Left kidney (tissue), 8 donors: ENCODE data around the gene PTTG1. TPM values are rescaled to one million over a fixed set of nuclear protein-coding genes. Genes with fewer than 3 reads are reported as not detected.
A peak's percentile ranks its signal among the peaks of the same experiment; 100 is the strongest.

ENCODE experiments used
- DNase-seq: peaks from one replicate; pipeline ENCODE4 v3.0.0-alpha.2; 2013
- long read RNA-seq, 8 donors: transcript quantifications; one replicate each; lab custom pipeline, GENCODE V29; 2026
- polyA plus RNA-seq: library from polyadenylated mRNA; unstranded; fragments of 120-200 nt; gene quantifications from one replicate; pipeline ENCODE4 v1.2.1, GENCODE V29; 2013; ENCODE audit not compliant: insufficient read length

The PTTG1 gene
- 87.8 TPM for polyA plus RNA-seq
- long read RNA-seq, donor 1, transcript PTTG1-201 (6 exons, 753 nt), result major isoform, 50 of 139 reads
- long read RNA-seq, donor 1, transcript PTTG1-202 (5 exons, 1,070 nt), result minor isoform, 30 of 139 reads
- long read RNA-seq, donor 1, partial matches to known transcripts, result 55 of 139 reads
- long read RNA-seq, donor 1, other reads (novel, unspliced or antisense), result 0 of 139 reads
- long read RNA-seq, donor 2, transcript PTTG1-201 (6 exons, 753 nt), result major isoform, 40 of 120 reads
- long read RNA-seq, donor 2, transcript PTTG1-202 (5 exons, 1,070 nt), result minor isoform, 14 of 120 reads
- long read RNA-seq, donor 2, partial matches to known transcripts, result 59 of 120 reads
- long read RNA-seq, donor 2, other reads (novel, unspliced or antisense), result 0 of 120 reads
- long read RNA-seq, donor 3, transcript PTTG1-202 (5 exons, 1,070 nt), result minor isoform, 16 of 132 reads
- long read RNA-seq, donor 3, transcript PTTG1-201 (6 exons, 753 nt), result major isoform, 47 of 132 reads
- long read RNA-seq, donor 3, partial matches to known transcripts, result 62 of 132 reads
- long read RNA-seq, donor 3, other reads (novel, unspliced or antisense), result 0 of 132 reads
- long read RNA-seq, donor 4, transcript PTTG1-201 (6 exons, 753 nt), result major isoform, 10 of 19 reads
- long read RNA-seq, donor 4, partial matches to known transcripts, result 5 of 19 reads
- long read RNA-seq, donor 4, other reads (novel, unspliced or antisense), result 0 of 19 reads
- long read RNA-seq, donor 5, transcript PTTG1-205 (6 exons, 895 nt), result minor isoform, 5 of 298 reads
- long read RNA-seq, donor 5, transcript PTTG1-202 (5 exons, 1,070 nt), result minor isoform, 46 of 298 reads
- long read RNA-seq, donor 5, transcript PTTG1-201 (6 exons, 753 nt), result major isoform, 103 of 298 reads
- long read RNA-seq, donor 5, partial matches to known transcripts, result 141 of 298 reads
- long read RNA-seq, donor 5, other reads (novel, unspliced or antisense), result 0 of 298 reads
- long read RNA-seq, donor 6, transcript PTTG1-202 (5 exons, 1,070 nt), result minor isoform, 28 of 211 reads
- long read RNA-seq, donor 6, transcript PTTG1-207 (3 exons, 434 nt), result minor isoform, 7 of 211 reads
- long read RNA-seq, donor 6, transcript PTTG1-201 (6 exons, 753 nt), result major isoform, 74 of 211 reads
- long read RNA-seq, donor 6, transcript PTTG1-205 (6 exons, 895 nt), result minor isoform, 6 of 211 reads
- long read RNA-seq, donor 6, partial matches to known transcripts, result 95 of 211 reads
- long read RNA-seq, donor 6, other reads (novel, unspliced or antisense), result 0 of 211 reads
- long read RNA-seq, donor 7, transcript PTTG1-202 (5 exons, 1,070 nt), result minor isoform, 25 of 174 reads
- long read RNA-seq, donor 7, transcript PTTG1-201 (6 exons, 753 nt), result major isoform, 69 of 174 reads
- long read RNA-seq, donor 7, transcript PTTG1-207 (3 exons, 434 nt), result minor isoform, 5 of 174 reads
- long read RNA-seq, donor 7, partial matches to known transcripts, result 69 of 174 reads
- long read RNA-seq, donor 7, other reads (novel, unspliced or antisense), result 0 of 174 reads
- long read RNA-seq, donor 8, transcript PTTG1-201 (6 exons, 753 nt), result major isoform, 14 of 51 reads
- long read RNA-seq, donor 8, transcript PTTG1-202 (5 exons, 1,070 nt), result minor isoform, 10 of 51 reads
- long read RNA-seq, donor 8, partial matches to known transcripts, result 25 of 51 reads
- long read RNA-seq, donor 8, other reads (novel, unspliced or antisense), result 0 of 51 reads

- peak; percentile 98 for DNase-seq
These were observed at the start of gene PTTG1 for GRCh38 chr5:160421625-160422258. TSS of gene PTTG1 (plus strand) at chr5:160421855. CDS start at chr5:160422313, 458 bp downstream.

- DNase-seq, result no peak
These were observed 46.5 kb upstream of the PTTG1 start for GRCh38 chr5:160375166-160375565.

- DNase-seq, result no peak
These were observed 46.0 kb upstream of the PTTG1 start for GRCh38 chr5:160375701-160376100.

GRCh38 chr5:160376416-160376815 is 45.2 kb upstream of the PTTG1 start:
- no peak for DNase-seq

GRCh38 chr5:160377651-160378050 is 44.0 kb upstream of the PTTG1 start:
- no peak for DNase-seq

- no peak for DNase-seq
These were observed 43.3 kb upstream of the PTTG1 start for GRCh38 chr5:160378330-160378729.

- DNase-seq, result no peak
These were observed 42.1 kb upstream of the PTTG1 start for GRCh38 chr5:160379511-160379910.

GRCh38 chr5:160380041-160380440 is 41.6 kb upstream of the PTTG1 start:
- no peak for DNase-seq

- DNase-seq, result no peak
These were observed 39.3 kb upstream of the PTTG1 start for GRCh38 chr5:160382346-160382745.

GRCh38 chr5:160384681-160385080 is 37.0 kb upstream of the PTTG1 start:
- DNase-seq, result no peak

GRCh38 chr5:160385496-160385895 is 36.2 kb upstream of the PTTG1 start:
- DNase-seq, result no peak

- DNase-seq, result no peak
These were observed 34.2 kb upstream of the PTTG1 start for GRCh38 chr5:160387445-160387844.

- DNase-seq, result no peak
These were observed 30.6 kb upstream of the PTTG1 start for GRCh38 chr5:160390787-160391696.

- DNase-seq, result no peak
These were observed 26.5 kb upstream of the PTTG1 start for GRCh38 chr5:160395111-160395510.

GRCh38 chr5:160397492-160397891 is 24.2 kb upstream of the PTTG1 start:
- no peak for DNase-seq

- DNase-seq, result no peak
These were observed 22.8 kb upstream of the PTTG1 start for GRCh38 chr5:160398806-160399205.

GRCh38 chr5:160399402-160400353 is 22.0 kb upstream of the PTTG1 start, which contains the start of gene FAM200C:
TSS of gene FAM200C (minus strand) at chr5:160400054. CDS start at chr5:160395490, 4,564 bp downstream.
- DNase-seq, result peak; percentile 93
